HG02938 (cell line): ENCODE results near the gene PTPRJ.
"Not testable (repeated sequence)": the region's sequence is repeated elsewhere in the genome, so short reads cannot be mapped to it uniquely, and the experiment has no call there.

ENCODE experiments used
- ATAC-seq: cut with Tn5 transposase; IDR thresholded peaks from one replicate; pipeline ENCODE4 v1.9.1; 2021; ENCODE audit warnings: mild to moderate bottlenecking, moderate library complexity; ENCODE audit not compliant: unreplicated experiment

Gene PTPRJ

DNA sequence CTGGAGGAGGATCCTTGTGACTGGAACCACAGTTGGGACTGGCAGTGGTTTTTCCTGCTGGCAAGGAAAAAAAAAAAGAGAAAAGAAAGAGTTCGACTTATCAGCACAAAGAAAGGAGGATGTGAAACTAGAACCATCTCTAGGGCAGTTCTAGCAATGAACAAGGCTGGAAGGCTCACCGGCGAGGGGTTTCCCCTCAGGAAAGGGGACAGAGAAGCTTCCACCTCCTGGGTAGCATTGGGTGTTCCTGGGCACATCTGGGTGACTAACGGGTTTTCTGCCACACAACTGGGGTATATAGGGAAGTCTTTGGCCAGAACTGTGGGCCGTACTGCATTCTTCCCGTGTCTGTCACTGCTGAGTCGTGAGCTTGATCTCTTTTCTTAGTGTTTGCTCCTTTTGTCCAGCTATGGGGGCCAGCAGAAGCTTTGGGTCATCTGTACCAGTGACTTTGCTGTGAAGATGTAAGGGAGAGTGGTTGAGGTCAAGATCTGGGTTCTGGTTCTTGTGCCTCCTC, 126.9 kb downstream of the PTPRJ start:
- peak; percentile 67 for ATAC-seq

DNA sequence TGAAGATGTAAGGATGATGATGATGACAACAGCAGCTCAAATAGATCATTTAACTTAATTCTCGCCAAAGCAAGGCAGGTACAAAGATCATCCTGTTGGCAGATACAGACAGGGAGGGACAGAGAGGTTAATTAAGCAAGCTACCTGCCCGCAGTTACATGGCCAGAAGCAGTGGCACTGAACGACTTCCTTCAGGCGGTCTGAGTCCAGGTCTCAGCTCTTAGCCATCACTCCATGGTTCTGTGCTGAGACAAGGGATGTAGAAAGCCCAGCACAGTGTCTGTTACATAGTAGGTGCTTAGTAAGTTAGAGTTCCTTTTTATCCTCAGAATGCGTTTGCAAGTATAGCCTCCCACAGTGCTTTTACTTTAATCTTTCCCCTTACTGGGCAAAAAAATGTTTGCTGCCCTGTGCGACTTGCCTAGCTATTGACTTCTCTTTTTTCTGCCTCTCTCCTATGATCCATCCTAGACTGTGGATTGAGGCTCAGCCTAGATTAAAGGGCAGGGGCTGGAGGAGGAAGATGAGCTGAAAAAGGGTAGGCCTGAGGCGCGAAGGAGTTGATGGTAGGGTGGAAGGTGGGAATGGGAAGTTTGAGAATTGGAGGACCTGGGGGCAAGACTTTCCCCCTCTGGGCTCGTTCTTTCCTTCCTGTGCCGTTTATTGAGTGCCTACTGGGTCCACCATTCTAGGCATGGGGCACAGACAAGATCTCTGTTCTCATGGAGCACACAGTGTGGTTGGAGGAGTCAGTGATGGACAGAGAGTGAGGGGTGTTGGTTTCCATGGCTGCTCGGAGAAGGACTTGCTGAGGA, 128.1 kb downstream of the PTPRJ start:
- ATAC-seq = no peak

DNA sequence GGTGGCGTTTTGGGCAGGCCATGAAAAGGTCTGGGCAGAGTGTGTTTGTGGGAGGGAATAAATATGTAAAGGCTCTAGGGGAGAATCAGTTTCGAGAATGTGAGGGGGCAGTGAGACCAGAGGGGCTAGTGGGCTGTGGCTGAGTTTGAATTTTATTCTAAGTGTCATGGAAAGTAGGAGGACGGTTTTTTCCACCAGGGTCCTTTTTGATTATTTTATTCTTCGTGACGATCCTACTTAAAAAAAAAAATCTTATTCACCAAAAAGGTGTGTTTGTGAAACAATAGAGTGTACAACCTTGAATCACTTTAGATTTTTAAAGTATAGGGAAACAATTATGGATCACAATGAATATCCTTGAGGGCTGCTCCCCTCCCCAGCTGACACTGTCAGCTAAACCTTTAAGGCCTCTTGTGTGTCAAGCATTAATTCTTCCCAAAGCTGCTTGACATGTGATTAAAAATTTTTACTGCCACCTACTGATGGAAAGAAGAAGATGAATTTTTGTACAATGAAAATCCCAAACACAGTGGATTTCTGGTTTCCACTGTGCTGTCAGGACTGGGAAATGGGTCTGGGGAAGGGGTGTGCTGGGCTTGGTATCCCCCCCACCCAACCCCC, 128.8 kb downstream of the PTPRJ start:
- no peak for ATAC-seq

DNA sequence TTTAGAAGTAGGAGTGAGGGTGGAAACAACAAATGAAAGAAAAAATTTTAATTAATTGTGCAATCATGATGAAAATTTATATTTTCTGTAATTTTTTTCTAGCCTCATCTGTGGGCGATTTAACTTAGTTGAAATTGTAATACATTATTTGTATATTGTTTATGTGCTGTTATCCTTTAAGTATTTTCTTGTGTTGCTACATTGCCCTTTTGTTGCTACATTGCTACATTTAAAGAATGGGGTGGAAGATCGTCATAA, 130.1 kb downstream of the PTPRJ start:
- no peak for ATAC-seq

DNA sequence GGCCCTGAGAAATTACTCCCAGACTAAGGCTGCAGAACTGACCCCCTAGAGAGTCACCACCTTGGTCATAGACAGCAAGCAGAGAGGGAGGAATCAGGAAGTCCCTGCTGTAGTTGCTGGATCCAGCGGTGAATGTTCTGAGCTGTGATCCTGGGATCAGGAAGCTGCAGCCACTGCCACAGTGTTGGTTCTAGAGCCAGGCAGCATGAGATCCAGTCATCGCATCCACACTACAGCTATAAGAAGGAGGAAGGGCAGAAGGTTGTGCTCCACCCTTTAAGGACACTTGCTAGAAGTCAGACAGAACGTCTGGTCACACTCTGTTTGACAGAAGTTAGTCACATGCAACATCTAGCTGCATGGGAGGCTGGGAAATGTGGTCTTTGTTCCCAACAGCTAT, 131.5 kb downstream of the PTPRJ start:
- ATAC-seq = no peak

DNA sequence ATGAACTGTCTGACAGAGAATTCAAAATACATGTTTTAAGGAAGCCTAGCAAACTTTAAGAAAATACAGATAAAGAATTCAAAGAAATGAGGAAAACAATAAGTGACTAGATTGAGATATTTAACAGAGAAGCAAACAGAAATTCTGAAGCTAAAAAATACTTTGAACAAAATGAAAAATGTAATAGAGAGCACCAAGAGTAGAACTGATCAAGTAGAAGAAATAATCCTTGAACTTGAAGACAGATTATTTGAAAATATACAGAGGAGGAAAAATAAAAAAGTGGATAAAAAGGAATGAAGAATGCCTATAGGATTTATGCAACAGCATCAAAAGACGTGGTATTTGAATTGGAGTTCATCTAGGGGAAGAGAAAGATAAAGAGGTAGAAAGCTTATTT, 134.4 kb downstream of the PTPRJ start:
- no peak for ATAC-seq

DNA sequence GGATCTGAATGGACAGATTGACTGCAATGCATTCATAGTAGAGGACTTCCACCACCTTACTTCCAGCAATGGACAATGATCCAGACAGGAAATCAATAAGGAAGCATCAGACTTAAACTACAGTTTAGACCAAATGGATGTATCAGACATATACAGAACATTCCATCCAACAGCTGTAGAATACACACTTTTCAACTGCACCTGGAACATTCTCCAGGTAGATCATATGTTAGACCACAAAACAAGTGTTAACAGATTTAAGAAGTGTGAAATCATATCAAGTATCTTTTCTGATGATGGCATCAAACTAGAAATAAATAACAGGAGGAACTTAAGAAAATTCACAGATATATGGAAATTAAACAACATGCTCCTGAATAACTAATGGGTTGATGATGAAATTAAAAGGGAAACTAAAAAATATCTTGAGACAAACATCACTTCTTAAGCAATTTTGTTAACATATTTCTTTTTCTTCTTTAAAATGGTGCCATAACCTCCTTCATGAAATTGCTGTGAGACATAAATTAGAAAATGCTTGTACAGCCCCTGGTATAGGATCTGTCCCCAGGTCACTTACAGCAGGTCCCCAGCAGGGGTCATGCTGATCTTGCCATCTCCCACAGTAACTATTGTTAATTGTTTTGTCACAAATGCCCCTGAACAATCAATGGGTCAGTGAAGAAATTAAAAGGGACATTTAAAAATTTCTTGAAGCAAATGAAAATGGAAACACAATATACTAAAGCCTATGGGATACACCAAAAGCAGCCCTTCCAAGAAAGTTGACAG, 136.3 kb downstream of the PTPRJ start:
- ATAC-seq = peak; percentile 65

DNA sequence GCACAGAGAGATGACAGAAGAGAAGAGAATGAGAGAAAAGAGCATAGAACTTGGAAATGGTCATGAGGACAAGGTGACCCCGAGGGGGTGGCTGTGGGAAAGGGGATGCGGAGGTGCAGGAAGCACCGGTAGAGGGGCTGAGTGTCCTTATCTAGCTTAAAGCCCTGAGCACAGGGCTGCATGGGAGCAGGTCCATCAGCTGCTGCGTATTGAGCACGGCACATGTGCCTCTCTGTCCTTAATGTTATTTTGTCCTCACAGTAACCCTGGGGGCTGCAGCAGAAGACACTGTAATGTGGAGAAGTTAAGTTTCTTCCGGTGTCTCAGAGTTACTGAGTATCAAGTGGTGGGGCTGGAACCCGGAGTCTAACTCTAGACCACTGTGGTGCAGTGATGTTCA, 141.9 kb downstream of the PTPRJ start:
- no peak for ATAC-seq

DNA sequence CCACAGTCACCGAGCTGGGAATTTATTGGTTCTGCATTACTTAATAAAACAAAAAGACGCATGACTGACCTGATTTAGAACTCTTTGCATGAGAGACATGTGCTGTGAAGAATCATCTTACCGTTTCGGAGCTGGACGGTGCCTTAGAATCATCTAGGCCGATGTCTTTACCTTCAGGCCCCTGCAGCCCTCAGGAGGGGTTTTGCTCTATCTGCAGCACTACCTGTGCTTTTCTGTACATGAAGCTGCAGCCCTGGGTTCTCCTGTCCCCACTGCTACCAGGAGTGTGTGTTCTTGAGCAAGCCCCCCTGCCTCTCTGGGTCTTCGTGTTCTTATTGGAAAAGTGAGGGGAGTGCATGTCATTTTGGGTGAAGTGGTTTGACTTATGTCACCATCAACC, 142.3 kb downstream of the PTPRJ start:
- ATAC-seq = no peak

DNA sequence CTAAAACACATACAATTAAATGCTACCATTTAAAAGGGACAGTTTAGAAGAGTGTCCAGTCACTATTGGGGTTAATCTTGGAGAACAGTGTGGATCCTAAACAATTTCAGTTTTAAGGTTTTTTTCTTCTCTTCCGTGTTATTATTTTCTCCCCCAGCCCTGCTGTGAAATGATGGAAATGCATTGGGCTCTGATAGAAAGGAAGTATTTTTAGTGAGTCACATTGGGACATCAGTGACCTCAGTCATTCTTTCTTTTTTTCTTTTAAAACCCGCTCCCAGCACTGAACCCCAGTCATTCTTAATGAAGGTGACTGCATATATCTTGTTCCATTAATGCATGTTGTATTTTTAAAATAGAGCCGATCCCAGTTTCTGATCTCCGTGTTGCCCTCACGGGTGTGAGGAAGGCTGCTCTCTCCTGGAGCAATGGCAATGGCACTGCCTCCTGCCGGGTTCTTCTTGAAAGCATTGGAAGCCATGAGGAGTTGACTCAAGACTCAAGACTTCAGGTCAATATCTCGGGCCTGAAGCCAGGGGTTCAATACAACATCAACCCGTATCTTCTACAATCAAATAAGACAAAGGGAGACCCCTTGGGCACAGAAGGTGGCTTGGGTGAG, 143.0 kb downstream of the PTPRJ start:
- ATAC-seq = no peak

DNA sequence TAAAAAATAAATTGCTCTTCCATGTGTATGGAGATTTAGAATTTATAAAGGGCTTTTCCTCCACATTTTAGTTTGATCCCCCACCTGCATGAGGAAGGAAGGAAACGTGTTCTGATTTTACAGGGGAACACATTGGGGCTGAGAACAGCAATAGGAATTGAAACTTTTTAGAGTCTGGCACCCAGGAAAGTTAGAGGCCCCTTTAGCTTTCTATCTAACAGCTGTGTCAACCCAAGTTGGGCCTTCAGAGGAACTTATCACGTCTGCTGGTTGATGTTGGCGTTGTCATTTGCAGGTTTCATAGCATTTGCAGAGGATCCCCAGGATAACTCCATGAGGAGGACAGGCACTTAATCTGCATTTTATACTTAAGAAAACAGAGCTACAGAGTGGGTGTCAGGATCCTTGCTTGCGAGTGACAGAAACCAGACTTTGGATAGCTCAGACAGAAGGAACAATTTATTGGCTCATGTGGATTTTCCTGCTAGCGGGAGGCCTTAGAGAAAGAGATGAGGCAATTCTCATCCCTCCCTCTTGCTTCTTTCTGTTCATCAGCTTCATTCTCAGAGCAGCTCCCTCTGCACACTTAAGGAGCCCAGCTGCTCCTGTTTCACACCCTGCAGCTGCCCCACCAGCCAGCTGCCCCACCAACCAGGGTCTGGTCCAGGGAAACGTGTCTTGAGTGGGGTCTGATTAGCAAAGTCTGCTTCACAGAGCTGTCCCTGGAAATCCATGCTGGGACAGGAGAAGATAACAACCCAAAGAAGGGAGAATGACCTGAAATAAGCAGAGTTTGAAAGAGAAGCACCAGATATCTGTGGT, 143.8 kb downstream of the PTPRJ start:
- ATAC-seq = no peak

DNA sequence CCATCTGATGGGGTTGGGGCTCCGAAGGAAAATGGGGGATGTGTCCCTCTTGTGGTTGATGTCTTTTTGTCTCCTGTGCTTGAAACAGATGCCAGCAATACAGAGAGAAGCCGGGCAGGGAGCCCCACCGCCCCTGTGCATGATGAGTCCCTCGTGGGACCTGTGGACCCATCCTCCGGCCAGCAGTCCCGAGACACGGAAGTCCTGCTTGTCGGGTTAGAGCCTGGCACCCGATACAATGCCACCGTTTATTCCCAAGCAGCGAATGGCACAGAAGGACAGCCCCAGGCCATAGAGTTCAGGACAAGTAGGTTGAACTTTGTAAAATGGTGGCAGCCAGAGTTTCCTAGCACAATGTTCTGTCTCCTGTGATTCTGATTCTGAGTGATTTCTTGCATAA, 144.5 kb downstream of the PTPRJ start:
- no peak for ATAC-seq

DNA sequence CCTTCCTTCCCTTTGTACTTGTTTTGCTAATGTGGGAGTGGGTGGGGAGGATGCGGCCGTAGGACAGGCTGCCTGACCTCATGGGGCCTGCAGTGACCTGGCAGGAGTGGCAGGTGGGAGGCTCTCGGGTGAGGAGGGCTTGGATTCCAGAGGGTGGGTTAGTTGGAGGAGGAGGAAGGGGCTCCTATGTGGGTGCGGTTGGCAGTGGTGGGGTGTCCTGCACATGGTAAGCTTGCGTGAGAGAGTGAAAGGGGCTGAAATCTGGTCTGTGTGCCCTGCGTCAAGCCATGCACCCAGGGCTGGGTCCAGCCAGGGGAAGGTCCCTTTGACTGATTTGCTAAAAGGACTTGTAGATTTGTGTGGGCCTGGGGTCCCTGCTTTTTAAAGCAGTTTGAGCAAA, 145.5 kb downstream of the PTPRJ start:
- ATAC-seq = no peak

DNA sequence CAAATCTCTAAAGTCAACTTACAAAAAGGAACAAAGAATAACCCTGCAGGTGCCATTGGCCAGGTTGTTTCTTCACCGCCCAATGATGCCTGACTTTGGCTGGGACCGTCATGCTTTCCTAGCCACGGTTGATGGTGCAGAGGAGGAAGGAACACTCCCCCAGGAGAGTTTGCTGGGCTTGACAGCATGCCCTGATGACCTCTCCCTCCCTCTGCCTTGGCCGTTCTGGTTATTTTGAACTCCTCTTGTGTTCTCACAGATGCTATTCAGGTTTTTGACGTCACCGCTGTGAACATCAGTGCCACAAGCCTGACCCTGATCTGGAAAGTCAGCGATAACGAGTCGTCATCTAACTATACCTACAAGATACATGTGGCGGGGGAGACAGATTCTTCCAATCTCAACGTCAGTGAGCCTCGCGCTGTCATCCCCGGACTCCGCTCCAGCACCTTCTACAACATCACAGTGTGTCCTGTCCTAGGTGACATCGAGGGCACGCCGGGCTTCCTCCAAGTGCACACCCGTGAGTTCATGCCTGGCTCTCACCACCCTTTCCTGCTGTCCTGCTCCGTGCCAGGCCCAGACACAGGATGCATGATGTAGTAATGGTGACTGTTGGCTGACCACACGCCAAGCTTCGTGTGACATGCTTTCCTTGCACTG, 147.3 kb downstream of the PTPRJ start:
- no peak for ATAC-seq

DNA sequence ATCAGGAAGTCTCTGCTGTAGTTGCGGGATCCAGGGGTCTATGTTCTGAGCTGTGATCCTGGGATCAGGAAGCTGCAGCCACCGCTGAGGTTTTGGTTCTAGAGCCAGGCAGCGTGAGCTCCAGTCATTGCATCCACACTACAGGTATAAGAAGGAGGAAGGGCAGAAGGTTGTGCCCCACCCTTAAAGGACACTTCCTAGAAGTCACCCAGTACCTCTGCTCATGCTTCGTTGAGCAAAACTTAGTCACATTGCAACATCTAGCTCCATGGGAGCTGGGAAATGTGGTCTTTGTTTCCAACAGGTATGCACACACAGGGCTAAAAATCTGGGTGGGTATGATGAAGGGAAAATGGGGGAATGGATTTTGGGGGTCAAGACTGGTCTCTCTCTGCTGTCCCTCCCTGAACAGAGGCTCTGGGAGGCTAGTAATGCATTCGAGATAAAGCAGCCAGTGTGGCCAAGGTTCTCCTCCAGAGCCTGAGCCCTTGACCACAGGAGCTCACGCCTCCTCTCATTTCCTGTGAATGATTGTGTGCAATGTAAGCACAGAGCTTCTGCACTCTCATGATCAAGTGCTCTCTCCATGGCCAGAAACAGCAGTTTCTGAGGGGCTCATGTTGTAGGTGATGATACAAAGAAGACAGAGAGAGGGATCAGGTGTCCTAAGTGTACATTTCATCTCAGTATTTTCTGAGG, 149.5 kb downstream of the PTPRJ start:
- ATAC-seq = no peak

DNA sequence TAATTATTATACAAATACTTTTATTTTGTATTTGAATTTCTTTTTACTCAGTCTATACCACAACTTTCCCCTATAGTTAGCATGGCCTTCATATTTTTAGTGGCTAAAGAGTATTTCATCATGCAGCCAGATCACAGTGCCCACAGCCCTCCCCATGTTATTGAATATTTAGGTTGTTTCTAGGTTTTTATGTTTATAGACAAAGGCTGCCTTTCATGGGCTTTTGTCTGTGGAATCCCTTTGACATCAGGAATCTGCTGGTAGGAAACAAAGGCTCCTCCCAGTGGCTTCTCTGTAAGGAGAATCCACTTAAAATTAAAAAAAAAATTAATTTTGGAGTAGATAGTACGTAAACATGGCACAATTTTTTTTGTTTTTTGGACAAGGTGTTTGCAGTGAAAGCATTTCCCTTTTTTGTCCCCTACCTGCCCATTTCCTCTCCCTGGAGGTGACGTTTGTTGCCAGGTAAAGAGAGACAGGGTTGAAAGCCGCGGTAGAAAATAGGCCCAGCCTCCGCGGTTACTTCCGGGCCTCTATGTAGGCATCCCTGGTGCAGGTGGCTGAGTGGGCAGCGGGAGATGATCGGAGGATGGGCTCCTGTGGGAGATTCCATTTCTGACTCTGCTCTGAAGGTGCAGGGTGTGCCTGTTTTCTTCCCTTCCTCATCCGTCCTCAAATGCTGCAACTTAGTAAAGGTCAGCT, 154.0 kb downstream of the PTPRJ start:
- no peak for ATAC-seq

DNA sequence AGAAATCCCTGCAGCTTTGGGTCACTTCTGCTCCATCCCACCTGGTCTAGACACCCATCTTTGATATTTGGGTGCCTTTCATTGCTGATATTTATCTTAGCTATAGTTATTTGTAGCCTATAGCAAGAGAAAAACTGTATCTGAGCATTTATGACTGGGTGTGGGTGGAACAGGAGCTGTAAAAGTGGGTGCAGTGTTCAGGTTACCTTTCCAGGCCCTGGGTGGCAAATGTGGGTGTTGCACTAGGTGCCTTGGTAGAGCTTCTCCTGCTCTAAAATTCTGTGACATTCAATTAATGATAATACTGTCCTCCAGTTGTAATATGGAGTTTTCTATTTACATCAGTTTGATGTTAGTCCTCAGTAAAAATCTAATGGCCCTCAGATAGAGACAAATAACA, 157.9 kb downstream of the PTPRJ start:
- ATAC-seq = no peak

DNA sequence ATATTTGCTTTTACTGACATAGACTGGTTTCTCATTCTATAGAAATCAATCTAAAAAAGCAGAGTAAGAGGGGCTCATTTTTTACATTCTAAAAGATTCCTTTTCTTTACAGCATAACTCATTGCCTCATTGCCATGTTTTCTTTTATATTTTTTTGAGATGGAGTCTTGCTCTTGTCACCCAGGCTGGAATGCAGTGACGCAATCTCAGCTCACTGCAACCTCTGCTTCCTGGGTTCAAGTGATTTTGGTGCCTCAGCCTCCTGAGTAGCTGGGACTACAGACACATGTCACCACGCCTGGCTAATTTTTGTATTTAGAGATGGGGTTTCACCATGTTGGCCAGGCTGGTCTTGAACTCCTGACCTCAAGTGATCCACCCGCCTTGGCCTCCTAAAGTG, 159.5 kb downstream of the PTPRJ start:
- not testable (repeated sequence) for ATAC-seq
